Activated CD4-positive, alpha-beta T cell treated with anti-CD3 and anti-CD28 coated beads, Interleukin-2, amount 50 U/mL, for 16 hours (primary cell): Measurements from ENCODE around the gene PRSS27.
"Not testable (repeated sequence)": the region's sequence is repeated elsewhere in the genome, so short reads cannot be mapped to it uniquely, and the experiment has no call there.

ENCODE experiments used
- DNase-seq: peaks from one replicate; pipeline ENCODE4 v3.0.0-alpha.2; 2020

PRSS27 gene

DNA sequence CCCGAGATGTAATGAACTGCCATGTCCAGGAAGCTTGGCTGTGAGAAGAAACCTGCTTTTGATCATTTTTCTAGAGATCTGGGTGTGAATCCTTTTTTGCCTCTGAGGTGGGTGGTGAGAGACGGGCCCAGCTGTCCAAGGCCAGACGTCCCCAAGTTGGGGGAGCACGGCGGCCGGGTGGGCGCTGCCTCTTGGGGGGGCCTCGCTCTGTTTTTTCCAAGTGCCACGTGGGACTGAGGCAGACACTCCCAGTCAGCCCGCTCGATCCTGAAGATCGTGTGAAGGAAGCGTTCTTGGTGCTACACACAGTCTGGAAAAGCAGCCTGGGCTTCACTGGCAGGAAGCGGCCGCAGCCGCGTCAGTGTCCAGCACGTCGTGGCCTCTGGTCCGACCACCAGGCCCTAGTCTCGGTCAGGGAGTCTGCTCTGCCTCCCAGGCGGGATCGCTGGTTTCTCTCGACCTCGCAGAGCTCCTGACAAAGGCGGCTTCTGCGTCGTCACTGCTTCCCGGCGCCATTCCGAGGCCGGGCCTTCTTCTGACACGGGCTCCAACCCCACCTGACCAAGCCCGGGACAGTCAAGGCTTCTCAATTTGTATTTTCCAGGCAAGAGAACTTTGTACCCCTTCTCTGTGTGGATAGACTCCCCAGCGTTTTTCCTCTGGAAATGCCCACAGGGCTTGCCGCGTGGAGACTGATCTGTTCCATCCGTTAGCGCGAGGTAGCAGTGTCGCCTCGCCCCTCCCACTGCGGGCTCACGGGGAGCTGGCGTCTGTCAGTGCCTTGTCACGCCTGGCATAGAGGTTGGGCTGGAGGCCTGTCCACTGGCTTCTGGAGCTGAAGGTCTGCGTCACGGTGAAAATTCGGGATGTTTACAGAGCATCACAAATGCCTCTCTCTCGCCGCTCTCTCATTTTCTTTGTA is 12.4 kb downstream of the PRSS27 start:
- no peak for DNase-seq

DNA sequence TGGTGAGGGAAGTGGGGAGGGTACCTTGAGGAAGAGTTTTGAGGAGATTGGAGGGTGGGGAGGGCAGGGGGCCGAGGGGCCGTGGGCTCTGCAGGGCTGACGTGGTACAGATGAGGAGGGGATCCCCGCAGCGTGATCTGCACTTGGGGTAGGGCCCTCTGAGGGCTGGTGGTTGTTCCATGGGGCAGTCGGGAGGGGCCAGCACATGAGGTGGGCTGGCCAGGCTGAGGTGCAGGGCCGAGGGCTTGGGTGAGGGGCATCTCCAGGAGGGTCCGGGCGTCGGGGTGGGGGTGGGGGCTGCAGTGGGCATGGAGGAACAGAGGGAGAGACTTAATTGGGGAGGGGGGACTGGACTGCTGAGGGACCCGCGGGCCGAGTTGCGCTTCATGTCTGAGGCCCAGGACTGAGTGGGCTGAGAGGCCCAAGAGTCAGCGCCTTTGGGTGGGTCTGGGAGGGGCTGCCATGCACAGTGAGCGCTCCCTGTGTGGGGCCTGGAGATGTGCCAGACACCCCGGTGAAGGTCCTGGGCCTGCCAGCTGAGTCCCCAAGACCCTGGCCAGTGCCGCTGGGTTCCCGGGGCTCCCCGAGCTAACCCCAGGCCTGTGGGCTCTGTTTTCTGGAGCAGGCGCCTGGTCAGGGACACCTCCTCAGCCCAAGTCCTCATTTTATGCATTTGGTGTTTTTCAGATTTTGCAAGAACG is 13.3 kb downstream of the PRSS27 start:
- no peak for DNase-seq

DNA sequence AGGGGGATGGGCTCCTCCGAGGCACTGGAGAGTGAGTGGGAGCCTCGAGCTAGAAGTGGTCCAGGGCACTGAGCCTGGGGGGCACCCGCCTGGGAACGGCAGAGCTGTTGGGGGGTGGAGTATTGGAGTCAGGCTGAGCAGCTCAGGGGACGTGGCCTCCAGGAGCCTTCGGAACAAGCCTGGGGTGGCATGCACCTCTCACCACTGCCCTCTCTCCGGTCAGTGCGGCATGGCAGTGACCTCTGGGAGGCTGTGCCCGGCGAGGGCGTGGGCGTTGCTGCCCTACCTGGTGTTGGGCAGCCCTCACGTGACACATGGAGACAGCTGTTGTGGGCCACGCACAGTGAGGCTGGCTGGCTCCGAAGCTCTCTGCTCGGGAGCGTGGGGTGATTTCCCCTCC is 13.9 kb downstream of the PRSS27 start:
- no peak for DNase-seq

DNA sequence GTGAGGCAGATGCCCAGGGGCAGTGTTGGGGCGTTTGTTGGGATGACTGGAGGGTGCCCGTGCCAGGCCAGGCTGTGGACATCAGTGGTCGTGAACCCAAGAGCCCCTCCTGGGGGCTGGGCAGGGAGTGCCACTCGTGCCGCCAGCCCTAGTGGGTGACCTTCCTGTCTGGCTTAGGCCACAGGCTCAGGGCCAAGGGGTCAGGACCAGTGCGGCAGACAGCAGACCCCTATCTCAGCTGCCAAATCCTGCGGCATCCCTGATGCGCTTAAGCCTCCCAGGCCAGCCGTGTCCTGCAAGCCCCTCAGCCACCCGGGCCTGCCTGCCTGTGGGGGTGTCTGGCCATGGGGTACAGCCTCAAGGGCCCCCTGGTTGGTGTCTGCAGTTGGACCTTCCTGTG is 14.7 kb downstream of the PRSS27 start:
- DNase-seq = no peak

DNA sequence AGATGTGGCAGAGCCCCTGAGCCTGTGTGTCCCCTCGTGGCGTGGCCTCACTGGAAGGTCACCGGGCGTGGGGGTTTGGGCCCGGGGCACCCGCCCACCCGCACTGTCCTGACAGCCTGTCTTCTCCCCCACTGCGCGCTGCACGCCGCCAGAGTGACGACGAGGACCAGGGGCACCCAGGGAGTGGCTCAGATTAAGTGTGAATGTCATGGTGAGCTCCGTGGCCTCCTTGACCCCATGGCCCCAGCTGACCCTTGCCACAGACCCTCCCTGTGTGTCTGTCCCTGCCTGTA is 15.1 kb downstream of the PRSS27 start:
- no peak for DNase-seq

DNA sequence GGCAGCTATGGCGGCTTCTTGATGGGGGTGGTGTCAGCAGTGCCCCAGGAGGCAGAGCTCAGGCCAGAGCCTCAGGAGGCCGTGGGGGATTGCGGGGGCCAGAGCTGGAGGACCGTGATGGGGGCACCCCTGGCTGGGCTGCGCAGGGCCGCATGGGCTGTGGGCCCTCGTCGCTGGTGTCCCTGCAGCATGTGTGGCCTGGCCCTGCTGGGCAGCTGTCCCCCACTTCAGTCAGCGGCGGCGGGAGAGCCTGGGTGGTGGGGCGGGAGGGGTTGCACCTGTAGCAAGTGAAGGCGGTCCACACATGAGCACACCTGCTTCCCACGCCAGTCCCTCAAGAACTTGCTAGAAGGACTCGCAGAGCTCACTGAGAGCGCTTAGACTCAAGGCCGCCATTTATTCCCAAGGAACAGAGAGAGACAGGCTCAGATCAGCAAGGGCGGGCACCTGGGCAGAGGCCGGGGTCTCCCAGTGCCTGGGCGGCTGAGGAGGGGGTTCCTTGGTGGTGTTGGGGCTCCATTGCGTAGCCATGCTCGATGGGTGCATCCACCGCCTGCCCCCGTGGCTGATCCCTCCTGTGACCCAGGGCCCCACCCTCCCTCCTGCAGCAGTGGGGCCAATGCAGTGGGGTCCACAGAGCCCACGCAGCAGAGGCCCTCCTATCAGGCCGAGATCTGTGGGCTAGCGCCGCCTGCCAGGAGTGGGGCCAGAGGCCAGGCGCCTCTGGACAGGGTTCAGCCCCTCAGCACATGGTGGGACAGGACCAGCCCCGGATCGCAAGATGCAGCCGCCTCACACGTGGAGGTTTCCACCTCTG is 15.7 kb downstream of the PRSS27 start:
- no peak for DNase-seq

DNA sequence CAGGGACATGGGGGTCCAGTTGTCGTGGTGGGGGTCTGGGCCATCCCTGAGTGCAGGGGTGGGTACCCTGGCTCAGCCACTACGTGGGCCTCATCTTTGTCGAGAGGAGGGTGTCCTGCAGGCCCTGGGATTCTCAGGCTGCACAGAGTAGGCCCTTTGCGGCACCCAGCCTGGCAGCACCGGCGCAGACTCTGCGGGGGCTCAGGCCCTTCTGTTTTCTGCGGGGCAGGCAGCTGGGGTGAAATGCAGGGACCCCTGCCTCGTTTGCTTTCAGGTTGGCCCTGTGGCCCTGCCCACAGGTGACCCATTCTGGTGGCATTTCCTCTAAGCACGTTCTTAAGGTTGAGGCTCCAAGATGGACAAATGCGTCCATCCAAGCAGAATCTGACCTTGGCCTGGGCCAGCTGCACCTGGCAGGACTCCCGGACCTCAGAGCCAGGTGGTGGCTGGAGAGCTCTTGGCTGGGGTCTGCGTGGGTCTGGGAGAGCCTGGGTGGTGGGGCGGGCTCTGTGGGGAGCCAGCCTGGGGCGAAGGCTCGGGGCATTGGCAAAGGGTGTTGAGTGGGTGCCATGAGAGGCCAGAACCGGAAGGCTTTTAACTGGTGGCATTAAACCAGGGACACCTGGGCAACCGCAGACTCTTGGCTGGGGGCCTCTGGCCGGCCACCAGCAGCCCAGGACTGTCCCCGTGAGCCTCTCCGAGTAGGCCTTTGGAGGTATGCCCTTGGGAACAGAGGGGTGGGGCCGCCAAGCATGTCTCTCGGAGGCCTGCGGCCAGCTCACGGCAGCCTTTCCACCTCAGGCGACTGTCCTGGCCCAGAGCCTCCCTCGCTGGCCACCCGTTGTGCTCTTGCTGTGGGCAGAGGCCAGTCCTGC is 16.9 kb downstream of the PRSS27 start:
- no peak for DNase-seq

DNA sequence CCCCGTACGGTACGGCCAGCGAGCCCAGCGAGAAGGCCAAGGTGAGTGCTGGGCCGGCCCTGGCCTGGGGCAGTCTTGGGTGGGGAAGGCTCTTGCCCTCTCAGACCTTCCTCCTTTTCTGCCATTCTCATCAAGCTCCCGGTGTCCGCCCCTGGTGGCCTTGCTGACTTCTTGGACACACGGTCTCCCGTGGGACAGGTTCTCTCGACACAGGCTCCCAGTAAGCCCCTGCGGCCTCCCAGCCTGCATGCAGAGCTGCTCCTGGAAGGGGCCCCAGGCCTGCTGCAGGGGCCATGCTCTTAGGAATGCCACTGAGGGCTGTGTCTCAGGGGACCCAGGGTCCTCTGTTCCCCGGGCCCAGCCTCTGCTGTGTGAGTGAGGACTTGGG is 17.6 kb downstream of the PRSS27 start:
- no peak for DNase-seq

DNA sequence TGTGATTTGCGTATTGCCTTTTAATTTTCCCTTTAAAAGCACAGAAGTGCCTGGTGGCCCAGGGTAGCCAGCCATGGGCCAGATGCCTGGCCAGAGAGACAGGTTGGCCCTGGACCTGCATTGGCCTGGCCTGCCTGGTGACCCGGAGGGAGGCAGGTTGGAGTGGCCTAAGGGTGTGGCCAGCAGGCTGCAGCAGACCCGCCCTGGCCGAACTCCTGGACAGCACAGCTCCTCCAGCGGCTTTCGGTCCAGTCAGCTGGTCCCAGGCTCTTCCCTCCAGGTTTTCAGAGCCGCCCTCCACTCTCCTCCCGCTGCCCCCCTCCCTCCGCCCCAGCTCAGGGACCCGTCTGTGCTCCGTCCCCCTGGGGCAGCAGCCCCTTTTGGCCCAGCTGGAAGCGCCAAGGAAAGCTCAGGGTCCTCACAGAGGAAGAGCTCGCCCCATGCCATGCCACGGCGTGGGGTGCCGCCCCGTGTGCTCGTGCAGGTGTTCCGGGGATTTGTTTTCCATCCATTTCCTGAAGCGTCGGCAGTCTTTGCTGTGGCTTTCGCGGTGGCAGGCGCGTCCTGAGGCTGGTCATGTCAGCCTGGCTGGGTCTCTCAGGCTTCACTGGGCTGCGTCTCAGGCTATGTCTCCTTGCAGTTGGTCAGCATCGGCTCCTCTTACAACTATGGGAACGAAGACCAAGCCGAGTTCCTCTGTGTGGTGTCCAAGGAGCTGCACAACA is 18.1 kb downstream of the PRSS27 start:
- DNase-seq = no peak

DNA sequence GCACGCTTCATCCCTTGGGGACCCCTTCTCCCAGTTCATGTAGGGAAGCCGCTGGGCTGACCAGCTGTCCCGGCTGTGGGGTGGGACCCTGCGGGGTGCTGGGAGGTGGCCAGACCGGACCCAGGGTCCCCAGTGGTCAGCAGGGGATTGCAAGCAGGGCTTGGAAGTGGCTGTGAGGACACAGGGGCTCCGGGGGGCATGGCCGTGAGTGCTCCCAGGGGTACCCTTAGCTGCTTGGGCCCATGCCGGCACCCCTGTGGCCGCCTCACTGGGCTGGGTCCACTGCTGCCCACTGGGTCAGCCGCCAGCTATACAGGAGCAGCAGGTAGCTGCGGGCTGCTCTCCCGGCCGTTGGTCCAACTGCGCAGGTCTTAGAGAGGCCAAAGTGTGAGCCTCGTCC is 18.8 kb downstream of the PRSS27 start:
- no peak for DNase-seq

DNA sequence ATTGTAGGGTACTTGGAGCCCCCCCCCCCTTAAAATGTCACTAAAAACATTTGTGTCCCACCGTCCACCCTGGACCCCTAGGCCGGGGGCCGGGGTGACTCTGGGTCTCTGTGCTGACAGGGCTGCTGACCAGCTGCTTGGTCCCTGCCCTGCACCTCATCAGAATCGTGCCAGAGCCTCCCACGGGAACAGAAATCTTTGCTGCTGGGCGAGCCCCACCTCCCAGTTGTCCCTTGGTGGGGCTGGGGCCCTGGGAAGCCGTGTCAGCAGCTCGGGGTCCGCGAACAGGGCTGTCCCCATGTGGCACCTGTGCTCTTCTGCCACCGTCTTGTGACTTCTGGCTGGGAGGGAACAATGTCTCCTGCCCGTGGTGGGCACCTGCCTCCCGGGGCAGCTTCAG is 19.2 kb downstream of the PRSS27 start:
- no peak for DNase-seq

DNA sequence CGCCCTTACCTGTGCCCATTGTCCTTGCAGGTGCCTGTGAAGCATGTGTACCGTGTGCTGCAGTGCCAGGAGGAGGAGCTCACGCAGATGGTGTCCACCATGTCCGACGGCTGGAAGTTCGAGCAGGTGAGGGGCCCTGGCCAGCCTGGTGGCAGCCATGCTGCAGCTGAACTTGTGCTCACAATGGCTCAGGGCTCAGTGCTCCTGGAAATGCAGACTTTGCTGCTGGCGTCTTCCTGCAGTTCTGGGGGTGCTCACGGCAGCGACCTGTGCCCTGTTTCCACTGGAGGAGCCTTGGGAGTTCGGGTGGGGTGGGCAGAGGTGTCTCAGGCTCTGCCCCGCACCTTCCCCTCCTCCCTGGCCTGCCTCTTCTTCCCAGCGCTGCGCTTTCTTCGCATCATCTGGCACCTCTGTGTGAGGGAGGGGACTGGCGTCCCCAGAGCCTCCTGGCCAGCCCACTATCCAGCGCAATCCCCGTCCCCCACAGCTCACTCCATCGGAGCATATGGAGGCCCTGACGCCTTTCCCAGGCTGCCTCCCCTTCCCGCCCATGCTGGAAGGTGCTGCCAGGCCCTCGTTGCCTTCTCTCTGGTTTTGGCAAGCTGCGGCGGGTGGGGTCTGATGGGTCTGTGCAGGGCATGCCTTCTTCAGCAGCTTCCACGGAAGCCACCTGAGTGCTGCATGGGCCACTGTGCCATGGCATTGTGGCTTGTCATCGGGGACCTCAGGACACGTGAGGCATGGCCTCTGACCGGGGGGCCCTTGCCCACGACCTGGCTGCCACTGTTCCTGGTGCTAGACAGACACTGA is 20.0 kb downstream of the PRSS27 start:
- DNase-seq = no peak

DNA sequence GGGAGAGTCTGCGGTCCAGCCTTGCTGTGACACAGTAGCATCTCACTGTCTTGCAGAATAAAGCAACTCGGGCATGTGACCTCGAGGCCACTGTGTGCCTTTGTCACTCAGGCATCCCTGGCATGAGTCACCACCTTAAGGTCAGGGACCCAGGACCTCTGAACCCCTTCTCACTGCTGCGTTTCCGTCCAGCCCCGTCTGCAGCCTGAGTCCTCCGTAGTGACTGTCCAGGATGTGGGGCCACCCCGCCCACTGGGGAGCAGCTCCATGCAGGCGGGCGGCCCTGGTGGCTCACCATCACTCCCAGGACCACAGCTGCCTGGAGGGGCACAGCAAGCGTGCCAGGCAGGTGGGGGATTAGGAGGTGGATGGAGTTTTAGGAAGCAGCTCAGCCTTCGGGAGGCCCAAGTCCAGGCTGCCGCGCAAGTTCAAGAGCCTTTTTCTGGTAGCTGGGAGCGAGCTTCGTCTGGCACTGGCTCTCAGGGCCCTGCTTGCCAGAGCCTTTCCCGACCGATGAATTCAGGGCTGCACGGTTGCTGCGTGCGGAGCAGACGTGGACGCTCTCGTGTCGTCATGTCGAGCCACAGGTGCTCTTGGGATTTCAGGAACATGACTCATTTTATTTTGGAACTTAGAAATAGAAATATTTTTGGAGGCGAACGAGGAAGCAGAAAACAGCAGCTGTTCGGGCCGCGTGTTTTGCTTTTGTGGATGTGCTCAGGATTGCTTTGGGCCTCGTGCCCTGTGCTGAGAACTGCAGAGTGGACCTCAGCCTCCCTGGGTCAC is 20.9 kb downstream of the PRSS27 start:
- no peak for DNase-seq

DNA sequence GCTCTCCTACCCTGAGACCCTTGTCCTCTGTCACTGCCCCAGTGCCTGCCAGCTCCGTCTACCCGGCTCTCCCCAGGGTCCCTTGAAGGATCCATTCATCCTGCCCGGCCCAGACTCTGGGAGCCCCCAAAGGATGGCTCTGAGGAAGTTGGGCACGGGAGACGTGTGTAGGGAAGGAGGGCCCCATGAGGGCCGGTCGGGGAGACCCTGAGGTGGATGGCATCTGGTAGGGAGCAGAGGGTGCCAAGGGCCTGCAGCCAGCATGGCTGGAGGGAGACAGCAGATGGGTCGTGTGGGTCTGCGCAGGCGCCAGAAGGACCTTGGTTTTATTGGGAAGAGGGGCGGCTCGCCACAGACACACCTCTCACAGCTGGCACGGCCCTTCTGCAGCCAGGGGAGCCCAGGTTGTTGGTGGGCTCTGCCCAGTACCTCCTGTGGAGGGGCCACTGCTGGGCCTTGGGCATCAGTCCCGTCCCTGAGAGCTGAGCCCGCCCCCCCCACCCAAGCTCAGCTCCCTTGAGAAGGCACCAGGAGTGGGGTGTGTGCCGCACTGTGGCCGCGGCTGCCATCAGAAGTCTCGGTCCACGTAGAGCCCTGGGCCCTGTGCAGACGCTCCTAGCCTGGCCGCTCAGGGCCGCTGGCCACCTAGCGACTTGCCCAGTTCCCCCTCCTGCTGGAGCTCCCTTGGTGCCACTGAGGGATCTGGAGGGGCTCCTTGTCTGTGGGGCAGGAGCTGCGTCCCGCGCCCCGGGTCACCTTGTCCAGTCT is 21.7 kb downstream of the PRSS27 start:
- no peak for DNase-seq

DNA sequence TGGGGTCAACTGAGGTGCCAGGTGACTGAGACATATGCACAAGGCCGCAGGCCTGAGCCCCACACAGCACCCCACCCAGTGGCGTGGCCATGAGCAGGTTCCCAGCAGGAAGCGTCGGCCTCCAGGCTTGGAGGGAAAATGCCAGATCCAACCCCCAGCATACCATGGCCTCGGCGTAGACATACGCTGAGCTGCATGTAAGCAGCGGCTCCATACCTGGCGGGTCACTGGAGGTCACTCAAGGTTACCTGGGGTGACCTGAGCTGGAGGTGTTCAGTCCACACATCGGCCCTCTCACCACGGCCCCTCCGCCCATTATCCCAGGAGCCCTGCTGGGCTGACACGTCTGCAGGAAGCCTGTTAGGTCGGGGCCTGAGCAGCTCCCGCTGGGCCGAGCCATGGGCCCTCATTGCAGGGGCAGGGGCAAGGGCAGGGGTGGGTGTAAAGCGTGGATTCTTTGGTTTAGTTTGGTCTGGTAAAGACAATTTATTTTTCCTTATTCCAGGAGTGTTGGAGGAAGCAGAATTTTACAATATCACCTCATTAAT is 22.5 kb downstream of the PRSS27 start:
- no peak for DNase-seq

DNA sequence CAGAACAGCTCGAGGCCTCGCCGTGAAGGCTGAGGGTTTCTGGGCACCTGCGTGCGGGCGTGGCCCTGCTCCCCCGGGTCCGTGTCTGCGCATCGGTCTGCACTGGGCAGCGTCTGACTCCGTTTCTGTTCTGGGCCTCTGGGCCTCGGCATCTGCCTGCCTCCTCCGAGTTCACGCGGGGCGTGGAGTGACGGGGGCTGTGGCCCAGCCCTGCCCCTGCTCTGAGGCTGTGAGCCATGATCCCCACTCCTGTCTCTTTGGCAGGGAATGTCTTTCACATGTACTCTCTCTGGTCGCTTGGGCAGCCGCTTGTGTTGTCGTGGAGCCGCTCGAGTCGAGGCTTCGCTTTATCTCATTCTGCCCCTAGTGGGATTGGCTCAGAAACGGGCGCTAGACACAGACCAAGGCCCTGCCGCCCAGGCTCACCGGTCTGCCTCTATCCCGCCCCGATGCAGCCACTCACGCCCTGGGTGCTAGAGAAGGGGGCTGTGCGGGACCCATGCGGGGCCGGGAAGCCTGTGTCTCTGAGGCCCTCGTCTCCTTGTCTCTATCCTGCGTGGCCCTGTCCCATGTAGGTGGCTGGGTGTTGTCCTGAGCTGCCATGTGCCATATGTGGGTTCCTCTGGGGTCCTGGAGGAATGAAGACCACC is 23.3 kb downstream of the PRSS27 start:
- not testable (repeated sequence) for DNase-seq

DNA sequence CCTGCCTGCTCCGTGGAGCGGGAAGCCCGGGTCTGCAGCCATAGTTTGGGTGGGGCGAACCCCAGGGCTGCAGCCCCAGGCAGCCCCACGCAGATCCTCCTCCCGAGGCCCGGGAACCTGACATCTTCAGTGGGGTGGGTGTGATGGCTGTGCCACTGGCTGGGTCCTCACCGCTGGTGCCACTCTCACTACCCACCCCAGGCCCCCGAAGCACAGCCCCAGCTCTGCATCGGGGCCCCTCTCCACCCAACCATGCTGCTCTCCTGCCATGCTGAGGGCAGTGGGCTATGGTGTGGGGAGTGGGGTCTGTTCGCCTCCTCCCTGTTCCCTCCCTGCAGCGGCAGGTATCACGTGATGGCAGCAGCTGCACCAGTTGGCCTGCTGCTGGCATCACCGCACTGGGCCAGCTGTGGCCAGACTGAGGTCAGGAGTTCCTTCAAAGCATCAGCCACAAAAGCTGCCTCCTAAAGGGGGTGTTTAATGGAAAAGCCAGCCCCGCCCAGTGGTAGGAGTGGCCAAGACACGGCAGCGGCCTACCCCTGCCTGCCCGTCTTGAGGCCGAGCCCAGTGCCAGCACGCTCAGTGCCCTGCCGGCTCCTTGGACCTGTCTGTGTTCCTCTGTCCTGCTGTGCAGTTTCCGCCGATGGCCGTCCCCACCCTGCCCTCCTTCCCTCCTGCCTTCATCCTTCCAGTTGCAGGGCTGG is 26.9 kb downstream of the PRSS27 start:
- DNase-seq = no peak
